Measurements from ENCODE around the gene PTPRE.

The PTPRE gene

DNA sequence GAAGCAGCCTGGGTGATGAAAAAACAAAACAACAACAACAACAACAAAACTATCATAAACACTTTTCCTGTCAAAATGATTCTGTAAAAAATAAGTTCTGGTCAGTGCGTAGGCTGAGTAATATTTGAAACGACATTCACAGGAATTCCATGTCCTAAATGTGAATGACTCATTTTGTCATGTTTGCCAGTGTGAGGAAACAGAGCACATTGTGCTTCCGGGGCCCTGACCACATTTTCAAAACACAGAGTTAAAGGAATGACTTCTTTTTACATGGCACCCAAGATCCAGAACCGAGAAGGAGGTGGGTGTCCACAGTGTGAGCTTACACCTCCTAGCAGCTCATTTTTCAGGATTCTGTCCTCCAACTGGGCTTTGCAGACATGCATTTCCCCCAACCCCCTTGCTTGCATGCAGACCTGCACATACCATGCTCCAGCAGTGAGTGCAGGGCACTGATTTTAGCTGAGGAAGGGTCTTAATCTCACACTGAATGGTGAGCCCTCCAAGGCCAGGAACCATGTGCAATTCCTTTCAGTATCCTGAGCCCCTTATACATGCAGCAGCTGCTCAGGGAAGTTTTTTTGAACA lies 17.2 kb upstream of the PTPRE start:
- in situ Hi-C loops (cut with HindIII; ENCODE audit: low sequenced_read_pairs) = no loop called here
- no peak overlapping the region for H3K4me3 ChIP-seq (ENCODE audit: low read depth, low read length)
- peak; percentile 50 for DNase-seq (ENCODE audit: low read depth, low spot score)
- TF ChIP-seq, protein P1, sequence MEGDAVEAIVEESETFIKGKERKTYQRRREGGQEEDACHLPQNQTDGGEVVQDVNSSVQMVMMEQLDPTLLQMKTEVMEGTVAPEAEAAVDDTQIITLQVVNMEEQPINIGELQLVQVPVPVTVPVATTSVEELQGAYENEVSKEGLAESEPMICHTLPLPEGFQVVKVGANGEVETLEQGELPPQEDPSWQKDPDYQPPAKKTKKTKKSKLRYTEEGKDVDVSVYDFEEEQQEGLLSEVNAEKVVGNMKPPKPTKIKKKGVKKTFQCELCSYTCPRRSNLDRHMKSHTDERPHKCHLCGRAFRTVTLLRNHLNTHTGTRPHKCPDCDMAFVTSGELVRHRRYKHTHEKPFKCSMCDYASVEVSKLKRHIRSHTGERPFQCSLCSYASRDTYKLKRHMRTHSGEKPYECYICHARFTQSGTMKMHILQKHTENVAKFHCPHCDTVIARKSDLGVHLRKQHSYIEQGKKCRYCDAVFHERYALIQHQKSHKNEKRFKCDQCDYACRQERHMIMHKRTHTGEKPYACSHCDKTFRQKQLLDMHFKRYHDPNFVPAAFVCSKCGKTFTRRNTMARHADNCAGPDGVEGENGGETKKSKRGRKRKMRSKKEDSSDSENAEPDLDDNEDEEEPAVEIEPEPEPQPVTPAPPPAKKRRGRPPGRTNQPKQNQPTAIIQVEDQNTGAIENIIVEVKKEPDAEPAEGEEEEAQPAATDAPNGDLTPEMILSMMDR (IDR thresholded peaks at IDR 0.05; ENCODE audit: low read depth, low read length) = no peak

DNA sequence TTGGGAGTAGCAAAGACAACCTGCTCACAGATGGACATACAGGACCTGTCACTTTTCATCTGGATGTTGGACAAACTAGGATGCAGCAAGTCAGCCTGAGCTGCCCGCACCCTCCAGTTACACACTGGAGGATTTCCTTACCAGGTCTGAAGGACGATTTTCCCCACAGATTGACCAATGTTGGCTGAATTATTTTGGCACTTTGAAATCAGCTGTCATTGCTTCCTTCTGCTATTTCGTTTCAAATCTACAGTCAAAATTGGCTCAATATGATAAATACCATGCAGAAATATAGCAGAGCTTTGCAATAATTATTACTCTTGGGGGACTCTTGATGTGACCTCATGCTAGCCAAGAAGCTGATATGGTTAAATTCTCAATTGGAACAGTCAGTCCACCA lies 16.7 kb upstream of the PTPRE start:
- no peak overlapping the region for H3K4me3 ChIP-seq (ENCODE audit: low read depth, low read length)
- in situ Hi-C loops (cut with HindIII; ENCODE audit: low sequenced_read_pairs) = no loop called here
- no peak for DNase-seq (ENCODE audit: low read depth, low spot score)
- TF ChIP-seq, protein P1 (IDR thresholded peaks at IDR 0.05; ENCODE audit: low read depth, low read length) = no peak

DNA sequence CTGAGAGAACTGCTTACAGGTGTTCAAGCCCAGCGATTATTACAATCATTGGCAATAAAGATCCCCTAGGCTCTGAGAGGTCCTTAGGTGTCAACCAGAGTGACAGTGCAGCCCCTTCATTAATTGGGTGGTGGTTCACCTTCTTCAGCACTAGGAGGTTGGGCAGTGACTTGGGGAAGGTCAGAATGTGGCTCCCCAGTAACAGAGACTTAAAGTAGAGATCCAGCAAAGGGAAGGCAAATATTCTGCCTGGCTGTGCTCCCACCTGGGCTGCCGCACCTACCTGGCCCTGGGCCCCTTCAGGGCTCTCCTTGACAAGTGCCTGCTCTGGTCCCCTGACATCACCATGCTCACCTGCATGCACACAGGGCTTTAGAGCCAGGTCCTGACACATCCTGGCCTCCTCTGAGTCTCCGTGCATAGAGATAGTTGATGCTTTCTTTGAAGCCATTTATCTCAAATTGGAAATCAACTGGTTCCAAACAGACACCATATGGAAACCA lies 16.0 kb upstream of the PTPRE start:
- TF ChIP-seq, protein P1 (IDR thresholded peaks at IDR 0.05; ENCODE audit: low read depth, low read length) = no peak
- in situ Hi-C loops (cut with HindIII; ENCODE audit: low sequenced_read_pairs) = no loop called here
- no peak for DNase-seq (ENCODE audit: low read depth, low spot score)
- H3K4me3 ChIP-seq (ENCODE audit: low read depth, low read length) = no peak overlapping the region

DNA sequence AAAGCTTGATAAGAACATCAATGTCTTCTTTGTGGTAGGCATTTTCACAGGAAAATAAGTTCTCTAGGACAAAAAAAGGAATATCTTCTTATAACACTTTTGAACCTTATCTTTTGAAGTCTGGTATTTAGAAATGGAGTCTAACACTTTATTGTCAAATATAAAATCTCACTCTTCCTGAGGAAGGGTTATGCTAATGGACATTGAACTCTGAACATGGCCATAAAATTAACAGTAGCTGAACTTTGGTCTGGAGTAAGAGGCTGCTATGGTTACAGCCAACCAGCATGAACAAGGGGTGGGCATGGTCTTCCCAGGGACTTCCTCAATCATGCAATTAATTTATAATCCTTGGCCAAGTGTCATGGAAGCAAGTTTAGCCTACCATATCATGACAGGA lies 14.2 kb upstream of the PTPRE start, which contains the start of gene CLRN3:
Gene CLRN3, minus strand, starts transcription at position 199 of the 400 bp plus-strand sequence. Its CDS starts 157 bp downstream, at position 42.
- TF ChIP-seq, protein P1 (IDR thresholded peaks at IDR 0.05; ENCODE audit: low read depth, low read length) = no peak
- no peak for DNase-seq (ENCODE audit: low read depth, low spot score)
- H3K4me3 ChIP-seq (ENCODE audit: low read depth, low read length) = no peak within 1 kb of the TSS
- in situ Hi-C loops (cut with HindIII; ENCODE audit: low sequenced_read_pairs) = no loop called here

DNA sequence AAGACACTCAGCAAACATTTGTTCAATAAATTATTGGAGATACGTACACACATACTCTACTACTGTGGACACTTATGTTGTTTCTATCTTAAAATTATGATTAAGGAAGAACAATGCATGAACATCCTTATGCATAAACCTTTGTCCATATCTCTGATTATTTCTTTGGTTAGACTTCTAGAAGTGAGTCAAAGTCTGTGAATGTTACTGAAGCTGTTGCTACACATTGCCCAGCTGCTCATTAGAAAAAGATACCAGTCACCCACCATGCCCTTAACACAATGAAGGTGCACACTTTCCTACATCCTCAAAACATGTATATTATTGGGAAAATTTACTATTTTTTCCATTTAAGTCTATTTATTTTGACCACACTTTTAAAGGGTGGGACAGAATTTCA lies 12.8 kb upstream of the PTPRE start:
- H3K4me3 ChIP-seq (ENCODE audit: low read depth, low read length) = no peak overlapping the region
- TF ChIP-seq, protein P1 (IDR thresholded peaks at IDR 0.05; ENCODE audit: low read depth, low read length) = no peak
- in situ Hi-C loops (cut with HindIII; ENCODE audit: low sequenced_read_pairs) = no loop called here
- DNase-seq (ENCODE audit: low read depth, low spot score) = no peak

DNA sequence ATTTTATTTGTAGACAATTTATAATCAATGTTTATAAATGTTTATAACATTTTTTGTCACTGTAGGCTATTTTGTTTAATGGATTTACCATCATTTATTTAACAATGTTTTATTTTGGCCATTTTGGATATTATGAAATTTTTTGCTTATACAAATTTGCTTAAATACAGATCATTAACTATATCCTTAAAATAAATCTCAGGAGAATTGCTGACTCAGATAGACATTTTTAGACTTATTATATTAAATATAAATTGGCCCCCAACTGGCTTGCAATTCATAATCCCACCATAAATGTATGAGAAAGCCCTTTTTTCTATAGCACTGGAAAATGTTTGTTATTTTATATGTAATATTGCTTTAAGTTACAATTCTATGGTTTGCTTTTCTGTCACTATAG lies 10.3 kb upstream of the PTPRE start:
- H3K4me3 ChIP-seq (ENCODE audit: low read depth, low read length) = no peak overlapping the region
- TF ChIP-seq, protein P1 (IDR thresholded peaks at IDR 0.05; ENCODE audit: low read depth, low read length) = no peak
- no peak for DNase-seq (ENCODE audit: low read depth, low spot score)
- in situ Hi-C loops (cut with HindIII; ENCODE audit: low sequenced_read_pairs) = no loop called here
